ENCODE data around the gene SECTM1. TPM values are rescaled to one million over a fixed set of nuclear protein-coding genes. Genes with fewer than 3 reads are reported as not detected.

SECTM1 gene
- total RNA-seq, 1 experiment from 2014 or later: 0.24 TPM

DNA sequence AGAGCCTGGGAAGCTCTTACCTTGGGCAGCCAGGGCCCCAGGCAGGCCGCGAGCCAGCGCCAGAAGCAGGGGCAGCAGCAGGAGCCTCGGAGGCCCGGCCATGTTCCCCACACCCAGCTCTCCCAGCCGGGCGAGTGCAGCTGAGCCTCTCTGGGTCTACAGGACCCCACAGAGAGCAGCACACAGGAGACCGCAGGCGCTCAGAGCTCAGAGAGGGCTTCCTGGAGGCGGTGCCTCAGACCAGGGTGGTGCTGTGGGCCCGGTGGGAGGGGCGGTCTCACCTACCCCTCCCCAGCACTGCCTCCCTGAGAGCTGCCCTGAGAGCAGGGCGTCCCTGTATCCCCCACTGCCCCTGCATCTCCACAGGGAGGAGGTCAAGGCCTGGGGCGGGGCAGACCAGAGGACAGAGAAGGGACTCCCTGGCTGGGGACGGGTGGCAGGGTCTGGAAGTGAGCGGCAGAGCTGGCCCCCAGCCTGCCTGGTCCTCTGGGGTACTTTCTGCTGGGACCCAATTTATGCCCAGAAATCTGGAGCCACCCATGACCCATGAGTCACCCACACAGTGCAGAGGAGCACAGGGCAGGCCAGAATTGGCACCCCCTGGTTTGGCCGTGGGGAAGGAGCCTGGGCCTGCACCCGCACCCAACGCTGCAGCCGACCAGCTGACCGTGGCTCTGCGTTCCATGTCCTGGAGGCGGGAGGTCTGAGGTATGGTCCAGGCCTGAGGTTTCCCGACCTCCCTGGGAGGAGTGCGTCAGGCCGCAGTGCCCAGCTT lies 16.0 kb downstream of the SECTM1 start, which contains the start of gene CD7:
Gene CD7, minus strand, starts transcription at position 215 of the 775 bp plus-strand sequence. Its CDS starts 113 bp downstream, at position 102.
- DNase-seq (ENCODE audit: low read depth): no peak

DNA sequence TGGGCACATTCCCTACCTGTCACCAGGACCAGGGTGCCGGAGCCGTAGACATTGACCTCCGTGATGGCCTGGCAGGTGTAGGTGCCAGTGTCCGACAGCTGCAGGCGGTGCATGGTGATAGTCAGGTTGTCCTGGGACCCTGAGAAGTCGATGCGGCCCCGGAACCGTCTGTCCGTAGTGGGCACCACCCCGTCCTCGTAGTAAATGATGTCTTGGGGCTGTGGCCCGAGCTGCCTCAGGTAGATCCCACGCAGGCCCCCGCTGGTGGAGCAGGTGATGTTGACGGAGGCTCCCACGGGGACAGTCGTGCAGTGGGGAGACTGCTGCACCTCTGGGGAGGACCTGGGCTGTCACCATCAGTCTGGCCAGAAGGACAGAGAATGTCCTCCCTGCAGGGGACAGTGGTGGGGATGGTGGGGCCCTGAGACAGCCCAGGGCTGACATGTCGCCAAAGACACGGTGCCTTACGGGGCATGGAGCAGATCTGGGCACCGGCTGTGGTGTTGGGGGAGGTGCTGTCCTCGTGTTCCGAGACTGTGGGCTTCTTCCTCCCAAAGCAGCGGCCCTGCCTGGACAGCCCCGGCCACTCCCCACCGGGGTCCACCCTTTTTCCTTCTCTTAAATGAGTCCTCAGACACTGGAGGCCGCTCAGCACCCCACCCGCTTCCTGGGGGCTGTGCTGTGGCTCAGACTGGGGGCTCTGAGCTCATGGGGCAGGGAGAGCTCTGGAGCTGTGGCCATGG lies 16.7 kb downstream of the SECTM1 start:
- no peak for DNase-seq (ENCODE audit: low read depth)

- no peak for DNase-seq (ENCODE audit: low read depth)
Measured at GRCh38 chr17:82315703-82316358, 17.7 kb downstream of the SECTM1 start.

DNA sequence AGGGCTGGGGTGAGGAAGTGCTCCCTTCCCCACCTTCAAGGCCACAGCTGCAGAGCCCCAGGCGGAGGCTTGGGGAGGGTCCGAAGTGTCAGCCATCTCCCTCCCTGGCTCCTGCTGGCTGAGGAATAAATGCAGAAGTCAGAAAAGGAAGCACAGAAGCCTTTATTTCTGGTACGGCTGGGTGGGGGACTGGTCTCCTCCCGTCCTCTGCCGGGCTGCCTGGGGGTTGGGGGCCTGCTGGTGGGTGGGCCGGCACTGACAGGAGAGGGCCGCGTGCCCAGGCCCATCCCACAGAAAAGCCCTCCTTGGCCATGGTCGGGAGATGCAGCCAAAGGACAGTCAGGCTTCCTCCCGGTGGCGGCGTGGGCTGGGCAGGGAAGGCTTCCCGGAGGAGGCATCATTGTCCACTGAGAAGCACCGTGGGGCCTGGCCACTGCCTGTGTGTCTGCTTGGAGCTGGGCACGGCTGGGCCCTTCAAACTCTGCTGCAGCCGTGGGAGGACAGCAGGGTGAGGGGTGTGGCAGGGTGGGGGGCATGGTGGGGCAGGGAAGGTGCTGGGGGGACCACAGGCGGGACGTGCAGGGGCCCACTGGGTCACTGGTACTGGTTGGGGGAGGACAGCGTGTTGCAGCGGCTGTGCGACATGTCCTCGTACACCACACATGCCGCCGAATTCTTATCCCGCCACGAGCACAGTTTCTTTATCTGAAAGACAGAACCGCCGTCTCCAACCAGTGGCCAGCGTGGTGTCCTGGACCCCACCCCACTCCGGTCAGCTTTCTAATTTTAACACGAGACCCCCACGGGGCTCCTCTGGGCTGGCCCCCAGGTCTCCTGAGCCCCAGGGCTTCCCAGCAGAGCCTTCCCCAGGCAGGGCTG lies 18.6 kb downstream of the SECTM1 start:
- DNase-seq (ENCODE audit: low read depth): no peak

DNA sequence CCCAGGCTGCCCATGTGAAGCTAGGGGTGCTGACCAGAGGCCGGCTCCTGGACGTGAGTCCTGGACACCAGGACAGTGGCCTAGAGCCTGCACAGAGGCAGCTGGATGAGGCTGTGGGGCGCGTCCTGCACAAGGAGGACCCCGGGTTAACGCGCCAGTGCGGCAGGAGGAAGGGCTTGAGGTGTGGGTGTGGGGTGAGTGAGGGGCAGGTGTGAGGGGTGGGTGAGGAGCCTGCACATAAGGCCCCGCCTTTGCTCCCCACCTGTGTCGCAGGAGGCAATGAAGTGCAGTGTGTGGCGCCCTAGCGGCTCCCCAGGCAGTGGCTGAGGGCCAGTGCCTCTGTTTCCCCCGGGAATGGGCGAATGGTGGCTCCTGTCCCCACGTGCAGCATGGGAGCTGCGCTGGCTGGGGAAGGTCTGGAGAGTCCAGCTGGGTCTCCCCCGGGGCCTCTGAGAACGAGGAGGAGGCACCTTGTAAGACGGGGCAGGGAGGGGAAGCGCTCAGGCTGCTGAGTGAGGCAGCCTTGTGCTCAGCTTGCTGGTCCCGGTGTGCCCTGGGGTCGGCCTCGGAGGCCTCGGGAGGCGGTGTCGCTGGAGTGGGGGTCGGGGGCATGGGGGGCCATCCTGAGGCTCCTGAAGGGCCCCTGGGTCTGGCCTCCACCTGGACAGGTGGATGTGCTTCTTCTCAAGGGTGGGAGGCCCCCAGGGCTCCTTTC lies 19.4 kb downstream of the SECTM1 start:
- no peak for DNase-seq (ENCODE audit: low read depth)

GRCh38 chr17:82313195-82314011 lies 20.2 kb downstream of the SECTM1 start:
- DNase-seq (ENCODE audit: low read depth): no peak

GRCh38 chr17:82311971-82312370 lies 21.6 kb downstream of the SECTM1 start:
- no peak for DNase-seq (ENCODE audit: low read depth)

DNA sequence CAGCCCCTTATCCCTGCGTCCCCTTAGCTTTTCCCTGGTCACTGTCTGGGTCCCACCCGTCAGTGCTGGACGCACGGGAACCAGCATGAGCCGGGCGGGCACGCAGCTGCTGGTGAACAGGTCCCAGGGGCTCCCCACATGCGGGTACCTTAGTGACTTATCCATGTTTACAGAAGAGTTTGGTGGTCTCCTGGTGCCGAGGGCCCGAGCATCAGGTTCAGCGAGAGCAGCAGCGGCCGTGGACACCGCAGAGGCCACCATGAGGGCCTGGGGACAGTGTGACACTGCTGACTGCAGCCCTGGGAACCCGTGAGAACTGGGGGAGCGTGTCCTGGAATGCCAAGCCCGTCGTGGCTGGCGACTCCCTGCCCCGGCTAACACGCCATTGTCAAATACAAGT lies 22.7 kb downstream of the SECTM1 start:
- DNase-seq (ENCODE audit: low read depth): no peak

GRCh38 chr17:82309656-82310570 lies 23.7 kb downstream of the SECTM1 start:
- no peak for DNase-seq (ENCODE audit: low read depth)

DNA sequence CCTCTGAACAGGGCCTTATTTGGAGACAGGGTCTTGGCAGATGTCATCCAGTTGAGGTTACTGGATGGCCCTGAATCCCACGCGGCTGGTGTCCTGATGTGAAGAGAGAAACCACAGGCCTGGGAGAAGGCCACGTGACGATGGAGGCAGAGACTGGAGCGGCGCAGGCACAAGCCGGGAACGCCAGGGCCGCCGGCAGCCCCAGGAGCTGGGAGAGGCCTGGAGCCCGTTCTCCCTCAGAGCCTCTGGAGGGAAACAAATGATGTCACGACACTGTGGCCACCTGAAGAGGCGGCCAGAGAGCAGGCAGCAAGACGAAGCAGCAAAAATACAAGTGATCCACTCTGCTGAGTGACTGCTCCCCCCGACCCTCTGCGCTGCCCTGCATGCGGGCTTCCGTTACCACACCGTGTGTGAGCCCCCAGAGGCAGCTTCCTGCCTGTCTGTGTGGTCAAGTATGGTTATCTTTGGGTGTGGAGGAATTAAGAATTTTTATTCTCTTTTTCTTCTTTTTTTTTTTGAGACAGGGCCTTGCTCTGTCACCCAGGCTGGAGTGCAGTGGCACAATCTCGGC lies 27.8 kb downstream of the SECTM1 start:
- no peak for DNase-seq (ENCODE audit: low read depth)

- DNase-seq (ENCODE audit: low read depth): no peak
Measured at GRCh38 chr17:82304826-82305726, 28.5 kb downstream of the SECTM1 start.

- DNase-seq (ENCODE audit: low read depth): no peak
Measured at GRCh38 chr17:82303944-82304808, 29.4 kb downstream of the SECTM1 start.

DNA sequence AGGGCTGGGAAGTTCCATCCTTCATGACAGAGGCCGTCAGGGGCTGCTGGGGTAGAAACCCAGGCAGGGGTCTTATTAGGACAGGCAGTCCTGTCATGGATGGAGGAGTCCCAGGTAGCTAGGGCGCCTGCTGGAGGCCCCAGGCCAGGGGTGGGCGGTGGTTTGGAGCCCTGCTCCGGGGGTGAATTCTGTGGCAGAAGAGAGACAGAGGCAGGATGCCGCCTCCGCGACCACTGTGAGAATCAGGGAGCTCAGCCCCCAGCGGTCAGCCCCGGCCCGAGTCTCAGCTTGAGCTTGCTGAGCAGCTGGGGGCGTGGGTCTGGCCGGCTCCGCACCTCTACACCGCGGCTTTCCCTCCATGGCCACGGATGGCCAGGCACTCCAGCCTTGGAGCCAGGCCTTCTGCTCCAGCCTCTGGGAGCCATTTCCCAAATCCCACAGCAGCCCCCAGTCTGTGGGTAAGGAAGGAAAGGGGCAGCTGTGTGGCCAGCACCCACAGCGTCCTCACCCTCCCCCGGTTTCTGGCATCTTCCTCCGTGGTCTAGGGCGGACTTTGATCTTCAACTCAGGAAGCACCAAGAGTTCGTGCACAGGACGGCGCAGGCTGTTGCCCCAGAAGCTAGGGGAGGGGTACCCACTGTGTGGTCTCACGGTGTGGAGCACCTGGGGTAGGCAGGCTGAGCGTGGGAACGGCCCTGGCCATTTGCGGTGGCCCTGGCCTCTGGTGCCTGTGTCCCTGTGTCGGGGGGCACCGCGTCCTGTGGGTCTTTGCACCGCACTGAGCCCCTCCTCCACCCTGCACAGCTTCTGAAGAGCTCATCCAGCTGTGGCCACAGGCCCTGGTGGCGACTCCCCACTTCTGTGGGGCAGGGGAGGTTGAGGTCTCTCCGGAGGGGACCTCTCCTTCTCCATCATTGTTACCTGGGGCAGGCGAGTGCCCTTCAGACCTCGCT lies 30.3 kb downstream of the SECTM1 start:
- DNase-seq (ENCODE audit: low read depth): no peak

DNA sequence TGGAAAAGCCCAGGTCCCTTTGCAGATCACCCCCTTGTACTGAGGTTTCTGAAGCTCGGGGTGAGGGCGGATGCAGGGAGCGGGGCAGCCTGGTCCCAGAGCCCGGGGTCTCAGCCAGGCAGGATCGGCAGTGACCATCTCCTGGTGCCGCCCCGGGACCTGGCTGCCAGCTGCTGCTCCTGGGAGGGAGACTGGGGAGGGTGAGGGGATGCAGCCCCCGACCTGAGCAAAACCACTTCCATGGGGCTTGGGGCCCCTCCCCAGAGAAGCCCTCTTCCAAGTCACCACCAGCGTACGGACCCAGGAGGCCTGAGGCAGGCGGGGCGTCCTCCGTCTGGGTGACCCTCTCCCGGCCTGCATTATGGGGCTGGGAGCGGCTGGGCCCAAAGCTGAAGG lies 31.0 kb downstream of the SECTM1 start:
- DNase-seq (ENCODE audit: low read depth): no peak
